H1 (cell line): Measurements from ENCODE around the gene CHD1L. TPM values are rescaled to one million over a fixed set of nuclear protein-coding genes. Genes with fewer than 3 reads are reported as not detected.

ENCODE experiments used
- CTCF ChIA-PET: fragments of 300-600 bp; sonication (Branson Sonifier 250); formaldehyde crosslinking; loops from one replicate; lab custom pipeline; 2021; ENCODE audit not compliant: partially characterized antibody; lab: Charles Lee
- POLR2A ChIA-PET: fragments of 300-600 bp; sonication (Branson Sonifier 250); formaldehyde crosslinking; loops from one replicate; lab custom pipeline; 2021; ENCODE audit warnings: inconsistent platforms; ENCODE audit not compliant: partially characterized antibody; lab: Charles Lee
- DNase-seq, 2 experiments: peaks; one replicate each; pipeline versions ENCODE4 v3.0.0 to v3.0.0-alpha.2; 2010 to 2022; ENCODE audit warnings: low spot score in 2 of 2, low read depth in 1 of 2, mixed read lengths in 1 of 2
- FAIRE-seq: peaks from 2 replicates; lab custom pipeline; 2011; peaks lifted over from hg19 to GRCh38; lab: Jason Lieb, UNC
- H2AFZ ChIP-seq: 2 replicates; pipeline ENCODE4 v1.8.1; 2012; ENCODE audit warnings: low read length, inconsistent platforms
- H2AK5ac ChIP-seq: 2 replicates; pipeline ENCODE4 v1.6.1; 2013; ENCODE audit warnings: low read depth, low read length
- H2BK120ac ChIP-seq: replicated peaks from 2 replicates; pipeline ENCODE3; 2013; ENCODE audit warnings: low read depth, low read length, inconsistent platforms
- H2BK12ac ChIP-seq: 2 replicates; pipeline ENCODE4 v1.6.1; 2013; ENCODE audit warnings: low read depth, low read length
- H2BK15ac ChIP-seq: 2 replicates; pipeline ENCODE4 v1.6.1; 2013; ENCODE audit warnings: low read length
- H2BK20ac ChIP-seq: 2 replicates; pipeline ENCODE4 v1.6.1; 2013; ENCODE audit warnings: low read length
- H2BK5ac ChIP-seq: 2 replicates; pipeline ENCODE4 v1.6.1; 2013; ENCODE audit warnings: low read depth, low read length
- H3K14ac ChIP-seq: 2 replicates; pipeline ENCODE4 v1.6.1; 2013; ENCODE audit warnings: inconsistent platforms; ENCODE audit not compliant: insufficient read length
- H3K18ac ChIP-seq: 2 replicates; pipeline ENCODE4 v1.6.1; 2013; ENCODE audit warnings: low read length; ENCODE audit errors: extremely low read depth
- H3K23ac ChIP-seq: 2 replicates; pipeline ENCODE4 v1.6.1; 2013; ENCODE audit warnings: inconsistent platforms; ENCODE audit not compliant: insufficient read length
- H3K23me2 ChIP-seq: 2 replicates; pipeline ENCODE4 v1.6.1; 2013; ENCODE audit warnings: low read depth, low read length
- H3K27ac ChIP-seq: 2 replicates; pipeline ENCODE4 v1.6.1; 2011; ENCODE audit warnings: low read depth, low read length, inconsistent platforms
- H3K27me3 ChIP-seq, 4 experiments: replicated peaks in 1 of 4; 1 replicate in 1 of 4; 2 replicates in 3 of 4; pipeline versions ENCODE4 v1.6.1 to v1.8.1; 2011 to 2013; ENCODE audit warnings: low read length in 3 of 4, mild to moderate bottlenecking in 3 of 4, inconsistent platforms in 2 of 4, mixed read lengths in 2 of 4, moderate library complexity in 1 of 4; ENCODE audit not compliant: control insufficient read depth in 3 of 4, insufficient read depth in 3 of 4; ENCODE audit errors: extremely low read depth in 1 of 4
- H3K36me3 ChIP-seq, 4 experiments: 2 replicates each; pipeline versions ENCODE4 v1.6.1 to v1.8.1; 2011 to 2013; ENCODE audit warnings: mild to moderate bottlenecking in 4 of 4, low read length in 3 of 4, moderate library complexity in 2 of 4, control low read depth in 1 of 4, inconsistent platforms in 1 of 4; ENCODE audit not compliant: insufficient read depth in 4 of 4, control insufficient read depth in 2 of 4
- H3K4ac ChIP-seq: replicated peaks from 2 replicates; pipeline ENCODE3; 2013; ENCODE audit warnings: low read length, low read depth, mixed read lengths, inconsistent platforms; ENCODE audit not compliant: insufficient read length
- H3K4me1 ChIP-seq, 4 experiments: replicated peaks in 1 of 4; 1 replicate in 1 of 4; 2 replicates in 3 of 4; pipeline versions ENCODE4 v1.6.1 to v1.8.1; 2011 to 2013; ENCODE audit warnings: low read length in 3 of 4, inconsistent platforms in 2 of 4, mixed read lengths in 1 of 4; ENCODE audit not compliant: insufficient read depth in 4 of 4, control insufficient read depth in 3 of 4
- H3K4me2 ChIP-seq, 2 experiments: 2 replicates each; pipeline versions ENCODE4 v1.6.1 to v1.8.1; 2011 to 2013; ENCODE audit warnings: low read depth in 2 of 2, low read length in 2 of 2, control low read depth in 1 of 2, inconsistent platforms in 1 of 2, mild to moderate bottlenecking in 1 of 2; ENCODE audit not compliant: insufficient read depth in 1 of 2
- H3K4me3 ChIP-seq, 4 experiments: fragments of 200-600, 300-600 bp in 1 of 4; sonication (generic), shearing (Covaris generic), sonication (Bioruptor Twin) in 1 of 4; 2 replicates each; pipeline versions ENCODE4 v1.5.1 to v1.8.1; 2011 to 2016; ENCODE audit warnings: low read length in 4 of 4, low read depth in 3 of 4, control low read depth in 2 of 4, inconsistent platforms in 2 of 4, mild to moderate bottlenecking in 2 of 4, mixed read lengths in 1 of 4, moderate library complexity in 1 of 4; ENCODE audit not compliant: insufficient read depth in 2 of 4; ENCODE audit errors: extremely low read depth in 1 of 4
- H3K56ac ChIP-seq: replicated peaks from 2 replicates; pipeline ENCODE3; 2013; ENCODE audit warnings: low read depth, mild to moderate bottlenecking, mixed read lengths, low read length, inconsistent platforms; ENCODE audit not compliant: insufficient read length
- H3K79me1 ChIP-seq: 2 replicates; pipeline ENCODE4 v1.6.1; 2013; ENCODE audit warnings: low read depth, low read length, control low read depth
- H3K79me2 ChIP-seq, 2 experiments: 2 replicates each; pipeline versions ENCODE4 v1.6.1 to v1.8.1; 2012 to 2013; ENCODE audit warnings: low read length in 2 of 2, mild to moderate bottlenecking in 2 of 2, inconsistent platforms in 1 of 2; ENCODE audit not compliant: insufficient read depth in 2 of 2, control insufficient read depth in 1 of 2
- H3K9ac ChIP-seq, 4 experiments: replicated peaks in 1 of 4; 1 replicate in 1 of 4; 2 replicates in 3 of 4; pipeline versions ENCODE4 v1.6.1 to v1.8.1; 2011 to 2013; ENCODE audit warnings: low read depth in 3 of 4, low read length in 3 of 4, control low read depth in 2 of 4, mild to moderate bottlenecking in 2 of 4, moderate library complexity in 2 of 4, inconsistent platforms in 1 of 4; ENCODE audit errors: extremely low read depth in 1 of 4
- H3K9me3 ChIP-seq, 2 experiments: 2 replicates each; pipeline versions ENCODE4 v1.6.1 to v1.8.1; 2012 to 2013; ENCODE audit warnings: mild to moderate bottlenecking in 2 of 2, moderate library complexity in 2 of 2, control low read depth in 1 of 2, inconsistent platforms in 1 of 2, low read depth in 1 of 2, low read length in 1 of 2, mixed read lengths in 1 of 2; ENCODE audit not compliant: insufficient read depth in 2 of 2
- H4K20me1 ChIP-seq, 2 experiments: replicated peaks in 1 of 2; 2 replicates each; pipeline versions ENCODE3 to v1.8.1; 2011 to 2013; ENCODE audit warnings: inconsistent platforms in 2 of 2, low read length in 2 of 2, mild to moderate bottlenecking in 1 of 2; ENCODE audit not compliant: insufficient read depth in 2 of 2, control insufficient read depth in 1 of 2
- H4K5ac ChIP-seq: 2 replicates; pipeline ENCODE4 v1.6.1; 2013; ENCODE audit warnings: low read length, low read depth, mixed read lengths, inconsistent platforms; ENCODE audit not compliant: insufficient read length
- H4K8ac ChIP-seq: 2 replicates; pipeline ENCODE4 v1.8.0; 2013; ENCODE audit warnings: mild to moderate bottlenecking, moderate library complexity, low read length, inconsistent platforms; ENCODE audit not compliant: insufficient read depth; ENCODE audit errors: extremely low read depth
- H4K91ac ChIP-seq: replicated peaks from 2 replicates; pipeline ENCODE3; 2013; ENCODE audit warnings: low read length, mixed read lengths, inconsistent platforms; ENCODE audit not compliant: insufficient read length
- JUND ChIP-seq: IDR thresholded peaks from 2 replicates; pipeline ENCODE4 v1.6.1; 2011; ENCODE audit warnings: mild to moderate bottlenecking, improper control_type of control experiment, low read length
- KDM5A ChIP-seq: fragments of 200-600 bp; IDR thresholded peaks from 2 replicates; pipeline ENCODE4 v1.7.1; 2012; ENCODE audit warnings: mild to moderate bottlenecking, low read length, inconsistent platforms, mixed read lengths
- NANOG ChIP-seq: IDR thresholded peaks from 2 replicates; pipeline ENCODE4 v1.6.1; 2011; ENCODE audit warnings: low read length, low read depth, mild to moderate bottlenecking, inconsistent platforms; ENCODE audit not compliant: insufficient read depth, poor library complexity, severe bottlenecking
- POLR2AphosphoS5 ChIP-seq: IDR thresholded peaks from 2 replicates; pipeline ENCODE4 v1.6.1; 2011; ENCODE audit warnings: low read depth, low read length
- RXRA ChIP-seq: IDR thresholded peaks from 2 replicates; pipeline ENCODE4 v1.6.1; 2011; ENCODE audit warnings: low read depth, mild to moderate bottlenecking, low read length, moderate library complexity; ENCODE audit not compliant: insufficient read depth
- SAP30 ChIP-seq: fragments of 300-600 bp; sonication (generic); IDR thresholded peaks from 2 replicates; pipeline ENCODE4 v1.7.1; 2012; ENCODE audit warnings: low read length, moderate library complexity, mild to moderate bottlenecking, inconsistent platforms; ENCODE audit not compliant: insufficient read depth, insufficient replicate concordance
- SIN3A ChIP-seq, 2 experiments: IDR thresholded peaks in 1 of 2; conservative IDR thresholded peaks in 1 of 2; 2 replicates each; pipeline ENCODE4 v1.6.1; 2011 to 2012; ENCODE audit warnings: low read length in 2 of 2, improper control_type of control experiment in 1 of 2, low read depth in 1 of 2, mild to moderate bottlenecking in 1 of 2
- SP1 ChIP-seq: IDR thresholded peaks from 2 replicates; pipeline ENCODE4 v1.6.1; 2011; ENCODE audit warnings: low read depth, low read length
- TEAD4 ChIP-seq: IDR thresholded peaks from 2 replicates; pipeline ENCODE4 v1.6.1; 2012; ENCODE audit warnings: low read depth, low read length, inconsistent platforms, mixed read lengths
- YY1 ChIP-seq: IDR thresholded peaks from 2 replicates; pipeline ENCODE4 v1.6.1; 2011; ENCODE audit warnings: low read depth, mild to moderate bottlenecking, low read length
- WGBS, 2 experiments: shearing (Covaris generic) in 1 of 2; methylation state at CpG; one replicate each; pipeline versions ENCODE4 v1.1.6 to v1.1.7; 2013 to 2015; ENCODE audit warnings: low lambda C conversion rate in 2 of 2, mixed read lengths in 2 of 2, inconsistent platforms in 1 of 2, low coverage in 1 of 2, missing lambda C conversion rate in 1 of 2; ENCODE audit not compliant: insufficient replicate concordance in 2 of 2, insufficient coverage in 1 of 2, insufficient read length in 1 of 2; ENCODE audit errors: extremely low coverage in 1 of 2, missing lambda C conversion rate in 1 of 2; 5-methylcytosine and 5-hydroxymethylcytosine counted together
- polyA plus RNA-seq, 7 experiments: library from polyadenylated mRNA; depleted of rRNA in 3 of 7; stranded (reverse) in 5 of 7; unstranded in 2 of 7; fragments of >200 nt in 5 of 7; fragments of 200-250 nt in 2 of 7; gene quantifications; 1 replicate in 5 of 7; 2 replicates in 1 of 7; 4 replicates in 1 of 7; pipeline versions ENCODE4 v1.2.1 to v1.2.3, GENCODE V29; 2011 to 2013; ENCODE audit warnings: missing spikeins in 2 of 7, mixed read lengths in 2 of 7
- total RNA-seq: library from RNA; stranded (reverse); fragmentation: NEBNext Ultra II Directional; extraction: Animal tissue kit (Norgen Biotek cat#: 25700); gene quantifications from 2 replicates; pipeline ENCODE4 v1.2.1, GENCODE V29; 2021

CHD1L gene
- total and polyA plus RNA-seq, 2 of the 8 experiments (the other 6 are each of a cell fraction or from before 2014, with no cell fraction given): 20.2 to 51.2 TPM

DNA sequence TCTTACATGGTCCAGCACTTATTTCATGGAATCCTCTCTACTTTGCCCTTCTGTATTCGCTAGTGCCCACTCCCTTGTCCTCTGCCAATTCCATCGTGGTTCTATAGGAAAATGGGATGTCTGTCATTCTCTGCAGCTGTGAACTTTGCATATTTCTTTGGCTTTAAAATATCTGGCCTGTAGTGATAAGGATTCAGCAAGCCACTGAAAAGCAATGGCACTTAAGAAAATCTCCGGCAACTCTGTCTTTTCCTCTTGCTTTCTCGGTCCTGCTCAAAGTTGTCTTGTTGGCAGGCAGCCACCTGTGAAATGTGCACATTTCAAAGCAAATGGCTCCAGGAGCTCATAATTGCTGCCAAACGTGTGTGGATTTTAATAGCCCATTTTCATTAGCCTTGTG, 91.8 kb downstream of the CHD1L start:
- H3K56ac ChIP-seq: no peak overlapping the region
- no peak overlapping the region for H2BK120ac ChIP-seq
- POLR2A ChIA-PET: no interaction called here
- no peak overlapping the region for H2BK5ac ChIP-seq
- no peak overlapping the region for H2AFZ ChIP-seq
- H3K79me1 ChIP-seq: no peaks in the 10 kb centered on the region
- FAIRE-seq (no peak), DNase-seq (no peak)
- H3K27me3 ChIP-seq: no peaks in the 10 kb centered on the region
- no peak overlapping the region for H3K4ac ChIP-seq
- H3K14ac ChIP-seq: no peak overlapping the region
- H2BK12ac ChIP-seq: no peak overlapping the region
- no peak overlapping the region for H4K5ac ChIP-seq
- no peak overlapping the region for H3K4me3 ChIP-seq
- CTCF ChIA-PET: interaction anchor here (0.7 to 0.8 kb wide), 2 partner anchors 127 to 160 kb away, joined by 3 to 4 read pairs; no protein-coding TSS in a partner anchor
- H3K9me3 ChIP-seq: no peaks in the 10 kb centered on the region
- H3K4me1 ChIP-seq: peaks cover 0 to 4% (median 2%) of the 10 kb centered on the region in 4 experiments; a peak in 3 of 7 replicates
- no peaks in the 10 kb centered on the region for H4K20me1 ChIP-seq
- no peak overlapping the region for H3K27ac ChIP-seq
- no peak for TF ChIP-seq SAP30
- no peak for TF ChIP-seq NANOG
- no peak for TF ChIP-seq JUND
- no peak for TF ChIP-seq SIN3A (conservative IDR thresholded peaks at IDR 0.05 in 1 of 2, IDR thresholded peaks at IDR 0.05 in 1 of 2; ENCODE audit: low read depth in 1 of 2, low read length in 2 of 2)
- TF ChIP-seq SP1: no peak
- TF ChIP-seq YY1: no peak
- no peak for TF ChIP-seq TEAD4
- no peak for TF ChIP-seq KDM5A
- no peak for TF ChIP-seq RXRA
- TF ChIP-seq POLR2AphosphoS5: no peak
- no peak overlapping the region for H3K18ac ChIP-seq
- 78% methylated on average over 5 of the region's 5 CpGs; no CpG with 5 or more reads in 1 of the 2 experiments for WGBS, 2 experiments
- no peak overlapping the region for H3K9ac ChIP-seq
- H3K4me2 ChIP-seq: no peak overlapping the region
- H4K8ac ChIP-seq: no peak overlapping the region
- no peak overlapping the region for H2BK20ac ChIP-seq
- no peak overlapping the region for H3K23ac ChIP-seq
- H2BK15ac ChIP-seq: no peak overlapping the region
- H3K23me2 ChIP-seq: no peaks in the 10 kb centered on the region
- H3K36me3 ChIP-seq: no peaks in the 10 kb centered on the region
- no peak overlapping the region for H2AK5ac ChIP-seq
- H3K79me2 ChIP-seq: no peaks in the 10 kb centered on the region
- no peak overlapping the region for H4K91ac ChIP-seq
